HG03097 (cell line): Measurements from ENCODE around the gene UBE2J2.
A peak's percentile ranks its signal among the peaks of the same experiment; 100 is the strongest.

Source experiments
- ATAC-seq: cut with Tn5 transposase; IDR thresholded peaks from one replicate; pipeline ENCODE4 v1.9.1; 2021; ENCODE audit not compliant: unreplicated experiment, low FRiP score

The UBE2J2 gene

DNA sequence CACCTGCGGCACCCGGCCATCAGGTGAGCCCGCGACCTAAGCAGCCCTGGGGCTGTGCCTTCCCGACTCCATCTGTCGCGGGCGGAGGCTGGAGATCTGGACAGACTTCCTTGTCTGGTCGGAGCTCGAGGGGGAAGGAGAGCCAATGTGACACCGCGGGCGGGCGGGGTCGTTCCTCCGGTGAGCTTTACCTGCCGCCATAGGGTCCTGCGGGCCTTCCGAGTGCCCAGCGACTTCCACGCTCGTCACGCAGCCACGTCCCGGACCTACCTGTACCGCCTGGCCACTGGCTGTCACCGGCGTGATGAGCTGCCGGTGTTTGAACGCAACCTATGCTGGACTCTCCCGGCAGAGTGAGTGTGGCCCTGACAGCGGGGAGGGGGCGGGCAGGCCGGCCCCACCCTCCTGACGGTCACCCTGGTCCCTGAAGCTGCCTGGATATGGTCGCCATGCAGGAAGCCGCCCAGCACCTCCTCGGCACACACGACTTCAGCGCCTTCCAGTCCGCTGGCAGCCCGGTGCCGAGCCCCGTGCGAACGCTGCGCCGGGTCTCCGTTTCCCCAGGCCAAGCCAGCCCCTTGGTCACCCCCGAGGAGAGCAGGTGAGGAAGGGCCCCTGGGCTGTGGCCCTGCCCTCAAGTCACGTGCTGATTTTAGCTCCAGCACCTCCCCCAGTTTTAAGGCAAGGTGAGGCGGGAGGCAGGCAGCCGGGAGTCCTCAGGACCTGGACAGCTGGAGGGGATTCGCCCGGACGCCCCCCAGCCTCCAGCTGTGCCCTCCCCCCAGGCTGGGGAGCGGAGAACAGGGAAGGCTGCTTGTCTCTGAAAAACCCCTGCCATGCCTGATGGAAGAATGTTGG is 35.8 kb upstream of the UBE2J2 start:
- ATAC-seq = no peak

DNA sequence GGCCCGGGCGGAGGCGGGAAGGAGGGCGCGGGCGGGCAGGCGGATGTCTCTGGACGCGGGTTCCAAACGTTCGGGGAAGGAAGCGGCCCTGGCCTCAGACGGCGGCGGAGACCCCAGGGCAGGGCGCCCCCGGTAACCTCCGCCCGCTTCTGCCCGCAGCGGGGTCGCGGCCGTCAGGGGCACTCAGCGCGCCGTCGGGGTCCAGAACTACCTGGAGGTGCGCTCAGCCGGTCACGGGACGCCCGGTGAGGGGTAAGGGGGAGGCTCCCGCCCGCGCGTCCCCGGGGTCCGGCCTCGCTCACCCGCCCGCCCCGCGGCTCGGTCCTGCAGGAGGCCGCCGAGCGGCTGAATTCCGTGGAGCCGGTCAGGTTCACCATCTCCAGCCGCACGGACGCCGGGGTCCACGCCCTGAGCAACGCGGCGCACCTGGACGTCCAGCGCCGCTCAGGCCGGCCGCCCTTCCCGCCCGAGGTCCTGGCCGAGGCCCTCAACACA is 35.1 kb upstream of the UBE2J2 start:
- peak; percentile 0 for ATAC-seq

DNA sequence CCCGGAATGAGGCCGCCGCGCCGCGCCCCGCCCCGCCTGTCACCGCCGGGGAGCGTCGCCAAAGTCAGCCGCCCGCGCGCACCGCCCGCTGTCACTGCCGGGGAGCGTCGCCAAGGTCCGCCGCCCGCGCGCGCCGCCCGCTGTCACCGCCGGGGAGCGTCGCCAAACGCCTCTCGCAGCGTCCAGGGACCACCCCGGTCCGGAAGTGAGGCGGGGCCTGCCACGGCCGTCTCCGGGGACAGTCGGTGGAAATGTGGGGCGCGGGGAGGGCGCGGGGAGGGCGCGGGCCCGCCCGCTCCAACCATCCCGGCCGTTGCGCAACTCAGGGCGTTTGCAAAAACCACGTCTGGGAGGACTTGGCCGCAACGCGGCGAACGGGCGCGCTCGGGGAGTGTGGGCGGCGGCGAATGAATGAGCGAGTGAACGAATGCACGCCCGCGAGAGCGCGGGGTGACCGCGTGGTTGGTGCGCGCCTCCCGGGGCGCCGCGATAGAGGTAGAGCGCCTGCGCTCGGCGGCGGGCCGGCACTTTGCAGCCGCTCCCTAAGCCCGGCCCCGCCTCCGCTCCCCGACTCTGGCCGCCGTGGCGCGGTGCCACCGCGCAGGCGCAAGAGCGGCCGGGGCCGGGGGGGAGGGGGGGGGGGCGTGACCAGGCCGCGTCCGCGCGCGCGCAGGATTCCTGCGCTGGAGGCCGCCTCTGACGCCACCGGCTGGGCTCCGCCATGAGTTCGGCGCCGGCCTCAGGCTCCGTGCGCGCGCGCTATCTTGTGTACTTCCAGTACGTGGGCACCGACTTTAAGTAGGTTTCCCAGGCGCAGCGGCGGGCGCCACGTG is 34.5 kb upstream of the UBE2J2 start, which contains the start of the genes ACAP3 and PUSL1:
ACAP3 (minus strand) TSS at position 8 of the 833 bp plus-strand sequence. CDS start 115 bp downstream, outside the sequence.
PUSL1 (plus strand) TSS at position 675 of the 833 bp plus-strand sequence; CDS start at position 722, 47 bp downstream.
- peak; percentile 55 for ATAC-seq

DNA sequence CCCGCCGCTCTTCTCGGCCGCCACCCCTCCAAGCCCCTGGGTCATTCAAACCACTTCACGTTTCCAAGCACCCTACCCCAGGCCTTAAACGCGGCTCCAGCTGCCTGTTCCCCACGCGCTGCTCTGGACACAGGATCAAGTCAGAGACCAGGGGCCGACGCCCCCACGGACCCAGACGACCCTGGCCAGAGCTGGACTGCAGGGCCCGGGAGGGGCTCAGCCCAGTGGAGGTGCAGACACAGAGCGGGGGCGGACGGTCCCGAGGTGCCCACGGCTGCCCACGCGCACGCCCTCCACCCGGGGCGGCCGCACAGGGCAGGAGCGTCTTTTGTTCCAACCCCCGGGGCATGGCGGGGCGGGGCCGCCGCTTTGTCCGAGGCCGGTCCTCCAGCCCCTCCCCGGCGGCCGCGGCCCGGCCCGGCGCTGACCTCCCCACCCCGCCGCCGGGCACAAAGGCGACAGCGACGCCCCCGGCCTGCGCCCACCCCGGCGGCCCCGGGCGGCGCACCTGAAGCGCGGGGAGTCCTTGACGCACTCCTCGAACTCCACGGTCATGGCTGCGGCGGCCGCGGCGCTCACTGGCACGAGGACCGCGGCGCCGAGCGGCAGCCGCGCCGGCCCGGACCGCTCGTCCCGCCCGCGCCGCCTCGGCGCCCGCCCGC is 33.7 kb upstream of the UBE2J2 start:
- no peak for ATAC-seq

DNA sequence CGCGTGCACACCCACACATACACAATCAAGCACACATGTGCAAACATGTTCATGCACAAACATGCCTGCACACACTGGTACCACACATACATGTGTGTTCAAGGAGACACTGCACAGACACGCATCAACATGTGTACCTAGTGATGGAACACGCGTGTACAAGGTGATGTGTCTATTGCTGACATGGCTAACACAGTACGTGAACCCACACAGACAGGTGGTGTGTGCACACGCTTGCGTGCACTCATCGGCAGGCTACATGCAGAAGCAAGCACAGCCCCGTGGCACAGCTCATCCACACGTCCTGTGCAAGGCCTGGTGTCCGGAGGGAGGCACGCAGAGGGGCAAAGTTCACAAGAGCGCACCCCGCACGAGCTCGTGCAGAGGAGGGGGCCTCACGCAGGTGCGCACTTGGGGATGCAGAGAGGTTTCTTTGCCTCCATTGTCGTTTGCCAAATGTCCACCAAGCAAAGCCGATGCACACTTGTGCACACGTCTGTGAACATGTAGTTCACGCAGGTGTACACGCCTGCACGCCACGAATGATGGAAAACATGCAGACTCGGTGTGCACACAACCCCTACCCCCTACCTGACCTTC is 33.1 kb upstream of the UBE2J2 start:
- no peak for ATAC-seq

DNA sequence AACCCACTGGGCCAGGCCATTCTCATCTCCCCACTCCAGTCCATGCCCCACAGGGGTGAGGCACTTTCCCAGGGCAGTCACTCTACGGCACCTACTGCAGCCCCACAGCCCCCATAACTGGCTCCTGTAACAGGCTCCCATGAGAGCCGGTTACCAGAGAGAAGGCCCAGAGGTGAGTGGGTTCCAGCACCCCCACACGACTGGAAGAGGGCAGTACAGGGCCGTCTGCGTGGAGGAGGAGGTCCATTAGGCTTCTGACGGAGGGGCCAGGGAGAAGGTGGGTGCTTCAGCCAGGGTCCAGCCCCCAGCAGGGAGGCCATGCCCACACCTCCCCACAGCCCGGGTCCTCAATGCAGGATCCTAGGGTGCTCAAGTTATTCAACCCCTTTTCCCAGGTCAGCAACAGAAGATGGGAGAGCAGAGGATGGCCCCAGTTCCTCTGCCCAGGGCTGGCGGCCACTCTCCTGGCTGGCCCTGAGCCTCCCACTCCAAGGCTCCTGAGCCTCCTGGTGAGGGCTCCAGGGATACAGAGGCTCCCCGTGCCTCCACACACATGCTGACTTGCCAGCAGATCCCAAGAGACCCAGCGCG is 32.5 kb upstream of the UBE2J2 start:
- ATAC-seq = no peak

DNA sequence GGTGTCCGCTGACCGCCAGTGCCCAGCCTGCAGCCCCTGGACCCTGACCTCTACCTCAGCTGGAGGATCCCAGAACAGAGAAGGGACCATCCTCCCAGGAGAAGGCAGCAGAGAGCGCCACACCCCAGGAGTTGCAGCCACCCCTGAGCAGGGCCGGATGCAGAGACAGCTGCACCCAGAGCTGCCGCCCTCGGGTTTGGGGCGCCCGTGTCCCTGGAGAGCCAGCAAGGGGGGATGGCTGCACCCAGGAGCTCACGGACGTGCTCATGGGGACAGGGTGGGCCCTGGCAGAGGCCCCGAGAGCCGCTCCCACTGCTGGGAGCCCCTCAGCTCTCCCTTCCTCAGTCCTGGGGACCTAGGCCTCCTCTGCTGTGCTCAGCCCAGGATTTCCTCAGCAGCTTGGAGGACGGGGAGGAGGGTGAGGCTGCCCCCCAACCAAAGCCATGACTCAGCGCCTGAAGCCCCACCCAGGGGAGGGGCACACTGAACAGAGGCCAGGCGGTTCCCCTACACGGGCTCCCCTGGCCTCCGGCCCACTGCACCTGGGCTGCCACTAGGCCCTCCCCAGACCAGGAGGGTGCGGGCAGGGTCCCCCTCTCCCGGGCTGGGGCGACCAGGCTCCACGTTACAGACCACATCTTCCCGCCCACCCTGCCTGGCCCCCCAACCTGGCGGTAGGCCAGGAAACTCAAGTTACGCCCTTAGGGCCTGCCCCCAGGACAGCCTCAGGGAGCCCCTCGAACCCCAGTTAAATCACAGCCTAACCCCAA is 31.8 kb upstream of the UBE2J2 start:
- ATAC-seq = no peak

DNA sequence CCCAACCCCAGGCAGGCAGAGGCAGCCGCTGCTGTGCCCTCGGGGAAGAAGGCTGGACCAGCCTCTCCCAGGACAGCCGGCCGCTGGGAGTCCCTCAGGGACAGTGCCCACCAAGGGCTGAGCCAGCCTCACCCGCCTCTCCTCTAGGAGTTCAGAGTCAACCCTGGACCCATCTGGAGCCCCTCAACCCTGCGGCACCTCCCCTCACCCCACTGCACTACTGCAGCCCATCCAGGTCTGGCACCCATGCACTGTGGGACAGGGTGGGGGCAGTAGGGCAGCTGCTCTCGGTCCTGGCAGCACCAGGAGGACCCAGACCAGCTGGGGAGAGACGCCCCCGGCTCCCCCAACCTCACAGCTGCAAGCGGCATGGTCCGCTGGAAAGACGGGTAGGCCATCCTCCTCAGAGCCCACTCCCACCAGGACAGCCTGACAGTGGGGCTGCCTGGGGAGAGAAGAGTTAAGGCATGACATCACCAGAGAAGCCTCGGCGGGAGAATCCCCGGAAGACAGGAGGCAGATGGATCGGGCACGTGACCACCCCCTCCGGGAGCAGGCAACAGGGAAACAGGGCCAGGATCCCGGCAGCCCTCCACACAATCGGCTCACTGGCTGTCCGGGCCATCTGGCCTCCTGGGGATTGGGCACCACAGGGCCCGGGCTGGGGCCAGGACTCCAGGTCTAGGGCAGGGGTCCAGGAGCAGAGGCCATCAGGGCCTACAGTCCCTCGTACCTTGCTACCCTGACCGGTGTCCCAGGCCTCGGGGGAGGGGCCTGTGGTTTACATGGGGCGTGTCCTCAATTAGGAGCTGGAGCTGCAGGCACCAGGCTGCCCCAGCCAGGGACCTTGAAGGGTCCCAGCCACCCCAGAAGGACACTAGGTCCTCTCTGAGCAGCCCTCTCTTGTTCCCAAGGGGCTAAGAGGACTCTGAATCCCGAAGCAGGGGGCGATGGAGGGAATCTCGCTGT is 31.0 kb upstream of the UBE2J2 start:
- no peak for ATAC-seq

DNA sequence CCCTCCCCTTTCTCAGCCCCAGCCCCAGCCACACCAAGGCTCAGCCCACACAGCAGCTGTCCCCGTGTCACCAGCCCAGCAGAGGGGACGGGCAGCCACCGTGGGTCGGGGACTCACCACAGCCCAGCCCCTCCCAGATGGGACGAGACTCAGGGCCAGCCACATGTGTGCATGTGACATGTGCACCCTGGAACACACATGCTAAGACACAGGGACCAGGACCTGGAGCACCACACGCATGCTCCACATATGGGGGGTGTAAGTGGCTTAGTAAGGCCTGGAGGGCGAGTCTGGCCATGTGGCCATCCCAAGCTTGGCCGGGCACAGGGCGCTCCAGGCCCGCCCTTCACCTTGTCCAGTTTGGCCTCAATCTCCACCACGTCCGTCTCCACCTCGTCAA is 30.1 kb upstream of the UBE2J2 start:
- no peak for ATAC-seq

DNA sequence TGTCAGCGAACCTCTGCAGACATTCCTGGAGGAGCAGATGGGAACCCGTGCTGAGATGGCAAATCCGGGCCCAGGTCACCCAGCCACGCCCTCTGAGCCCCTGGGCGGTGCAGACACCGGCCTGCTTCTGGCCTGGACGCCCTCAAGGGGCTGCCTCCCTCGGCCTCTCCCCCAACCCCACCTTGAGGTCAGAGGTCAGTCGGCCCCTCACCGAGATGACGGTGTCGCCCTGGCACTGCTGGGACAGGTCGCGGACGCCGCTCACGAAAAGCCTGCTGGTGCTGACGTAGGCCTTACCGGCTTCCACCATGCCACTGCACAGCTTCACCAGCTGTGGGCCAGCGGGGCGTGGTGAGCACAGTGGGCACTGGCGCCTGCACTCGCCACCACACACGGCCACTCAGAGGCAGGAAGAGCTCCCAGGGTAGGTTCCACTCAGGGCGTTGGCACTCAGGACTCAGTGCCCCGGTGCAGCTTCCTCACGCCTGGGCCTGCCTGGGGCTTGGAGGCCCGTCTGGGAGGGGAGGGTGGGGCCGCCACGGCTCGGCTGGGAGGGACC is 29.4 kb upstream of the UBE2J2 start:
- no peak for ATAC-seq

DNA sequence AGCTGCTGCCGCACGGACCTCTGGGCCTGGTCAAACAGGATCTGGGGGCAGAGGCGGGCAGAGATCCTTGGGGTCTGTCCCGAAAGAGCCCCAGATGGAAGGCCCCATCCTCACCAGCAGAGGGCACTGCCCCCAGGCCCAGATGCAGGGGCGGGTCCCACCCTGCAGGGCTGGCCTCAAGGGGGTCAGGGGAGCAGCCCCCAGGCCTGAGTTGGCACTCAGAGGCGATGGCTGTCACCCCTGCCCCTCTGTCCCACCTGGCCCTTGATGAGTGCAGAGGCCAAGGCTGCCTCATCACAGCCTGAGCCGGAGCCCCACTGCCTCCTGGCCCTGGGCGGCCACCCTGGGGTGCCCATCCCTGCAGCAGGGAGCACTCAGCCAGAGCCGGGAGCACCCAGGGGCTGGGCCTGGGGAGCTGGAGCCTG is 28.4 kb upstream of the UBE2J2 start:
- no peak for ATAC-seq

DNA sequence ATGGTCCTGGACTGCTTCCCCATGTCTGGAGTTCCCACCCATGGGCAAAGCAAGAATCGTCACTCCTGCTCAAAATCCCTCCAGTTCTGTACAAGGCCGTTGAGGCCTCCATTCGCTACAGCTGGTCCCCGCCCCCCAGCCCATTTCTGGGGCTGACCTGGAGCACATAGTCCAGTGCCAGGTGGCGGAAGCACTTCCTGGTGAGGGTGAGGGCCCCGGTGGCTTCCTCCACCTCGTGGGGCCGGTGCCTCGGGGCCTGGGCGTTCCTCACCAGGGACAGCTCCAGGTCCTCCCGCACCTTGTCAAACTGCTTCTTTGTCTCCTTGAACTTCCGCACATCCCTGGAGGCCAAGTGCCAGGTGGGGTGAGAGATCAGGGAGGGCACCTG is 26.7 kb upstream of the UBE2J2 start:
- ATAC-seq = no peak

DNA sequence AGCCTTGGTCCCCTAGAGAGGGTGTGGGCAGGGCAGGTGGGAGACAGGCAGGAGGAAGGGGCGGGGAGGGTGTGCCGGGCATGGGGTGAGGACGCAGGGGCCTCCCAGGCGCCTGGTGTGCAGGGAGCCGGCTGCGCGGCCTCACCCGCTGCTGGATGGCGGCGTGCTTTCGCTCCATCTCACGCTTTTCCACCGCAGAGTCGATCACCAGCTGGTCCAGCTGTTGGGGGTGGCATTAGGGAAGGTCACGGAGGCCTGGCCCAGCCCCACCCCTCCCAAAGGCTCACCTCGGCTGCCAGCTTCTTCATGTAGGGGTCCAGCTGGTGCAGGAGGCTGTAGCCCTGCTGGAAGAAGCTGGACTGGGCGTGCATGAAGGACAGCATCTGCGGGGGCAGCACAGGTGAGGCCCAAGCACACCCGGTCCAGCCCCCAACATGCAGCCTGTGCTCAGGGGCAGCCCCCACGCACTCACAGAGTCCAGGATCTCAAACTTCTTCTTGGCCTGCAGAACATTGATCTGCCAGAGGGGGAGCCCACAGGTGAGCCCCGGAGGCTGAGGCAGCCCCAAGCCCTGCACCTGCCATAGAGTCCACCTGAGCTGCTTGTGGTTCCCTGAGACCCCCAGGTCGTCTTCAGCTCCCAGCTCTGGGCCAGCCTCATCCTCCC is 26.2 kb upstream of the UBE2J2 start:
- ATAC-seq = no peak

DNA sequence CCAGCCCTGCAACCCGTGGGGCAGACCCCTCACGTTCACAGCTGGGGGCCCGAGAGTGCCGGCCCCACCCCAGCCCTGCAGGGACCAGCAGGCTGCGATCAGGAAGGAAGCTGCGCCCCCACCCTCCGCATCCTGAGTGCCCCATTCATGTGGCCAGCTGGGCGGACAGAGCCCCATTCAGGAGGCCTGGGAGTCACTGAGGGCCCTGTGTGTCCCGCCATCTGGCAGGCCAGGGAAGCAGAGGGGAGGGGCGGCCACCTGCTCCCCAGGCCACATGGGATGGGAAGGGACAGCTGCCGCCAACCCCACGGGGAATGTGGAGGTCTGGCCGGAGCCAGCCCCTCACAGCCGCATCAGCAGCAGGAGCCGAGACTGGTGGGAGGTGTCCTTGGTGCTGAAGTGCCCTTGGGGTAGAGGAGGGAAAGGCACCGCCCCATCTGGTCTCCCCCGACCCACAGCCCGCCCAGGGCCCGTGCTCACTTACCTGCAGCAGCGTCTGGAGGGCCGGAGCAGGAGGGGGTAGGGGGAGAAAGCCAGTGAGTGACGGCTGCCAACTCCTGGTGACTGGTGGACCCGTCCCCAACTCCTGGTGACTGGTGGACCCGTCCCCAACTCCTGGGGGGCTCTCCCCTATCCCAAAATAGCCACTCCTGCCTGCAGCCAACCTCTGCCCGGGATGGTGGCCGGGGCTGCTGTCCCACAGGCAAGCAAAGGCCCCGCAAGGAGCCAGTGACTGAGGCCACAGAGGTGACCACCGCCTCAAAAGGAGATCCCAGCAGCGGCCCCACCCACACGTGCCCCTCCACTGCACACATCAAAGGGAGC is 25.4 kb upstream of the UBE2J2 start:
- no peak for ATAC-seq

DNA sequence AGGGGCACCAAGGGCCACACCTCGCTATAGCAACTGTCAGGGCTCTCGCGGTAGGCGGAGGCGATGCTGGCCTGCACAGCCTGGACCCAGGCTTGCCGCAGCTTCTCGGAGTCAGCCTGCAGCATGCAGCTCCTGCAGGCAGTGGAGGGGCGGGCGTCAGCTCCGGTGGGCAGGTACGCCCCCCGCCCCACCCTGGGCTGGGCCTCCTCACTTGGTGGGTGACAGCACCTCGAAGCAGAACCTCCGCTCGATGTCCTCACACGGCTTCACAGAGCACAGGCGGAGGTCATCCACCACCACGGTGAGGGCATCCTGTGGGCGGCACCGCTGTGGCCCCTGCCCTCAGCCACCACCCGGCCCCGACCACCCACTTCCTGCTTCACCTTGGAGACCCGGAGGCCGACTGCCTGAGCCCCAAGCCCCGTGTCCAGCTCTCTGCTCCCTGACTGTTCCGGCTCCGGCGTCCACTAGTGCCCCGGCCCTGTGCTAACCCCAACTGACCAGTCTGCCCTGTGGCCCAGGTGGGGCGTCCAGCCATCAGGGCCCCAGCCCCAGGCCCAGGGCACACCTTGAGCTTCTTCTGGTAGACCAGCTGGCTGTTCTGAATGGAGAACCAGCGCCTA is 24.3 kb upstream of the UBE2J2 start:
- ATAC-seq = no peak
